Measurements from ENCODE around the gene EMX1.
"Not testable (repeated sequence)": the region's sequence is repeated elsewhere in the genome, so short reads cannot be mapped to it uniquely, and the experiment has no call there.

The EMX1 gene

DNA sequence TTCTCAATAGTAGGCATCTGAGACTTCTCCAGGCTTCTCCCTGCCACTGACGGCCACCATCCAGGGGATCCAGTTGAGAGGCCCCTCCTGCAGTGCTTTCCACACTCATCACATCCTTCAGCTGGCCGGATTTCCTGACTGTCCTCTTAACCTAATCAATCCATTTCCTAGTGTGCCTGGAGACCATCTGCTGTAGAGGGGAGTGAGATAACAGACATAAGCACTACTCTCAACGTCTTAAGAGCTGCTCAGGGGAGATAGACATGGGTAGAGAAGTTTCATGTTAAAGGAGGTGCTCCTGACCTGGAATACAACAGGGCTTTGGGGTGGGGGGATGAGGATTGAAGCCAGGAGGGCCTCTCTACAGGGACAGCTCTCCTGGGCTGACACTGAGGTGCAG lies 15.9 kb upstream of the EMX1 start:
- no peak for DNase-seq

GRCh38 chr2:72907369-72907768 lies 9.9 kb upstream of the EMX1 start:
- DNase-seq, result not testable (repeated sequence)

DNA sequence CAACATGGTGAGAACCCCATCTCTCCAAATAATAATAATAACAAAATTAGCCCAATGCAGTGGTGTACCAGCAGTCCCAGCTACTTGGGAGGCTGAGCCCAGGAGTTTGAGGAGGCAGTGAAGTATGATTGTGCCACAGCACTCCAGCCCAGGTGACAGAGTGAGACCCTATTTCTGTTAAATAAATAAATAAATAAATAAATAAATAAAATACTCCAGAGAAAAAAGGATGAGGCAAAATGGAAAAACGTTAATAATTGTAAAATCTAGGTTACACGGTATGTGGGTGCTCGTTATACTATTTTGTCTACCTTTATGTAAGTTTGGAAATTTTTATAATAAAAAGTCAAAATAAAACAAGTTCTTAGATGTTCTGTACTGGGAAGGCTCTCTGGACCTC lies 8.6 kb upstream of the EMX1 start:
- DNase-seq, result no peak

GRCh38 chr2:72911256-72911655 lies 6.1 kb upstream of the EMX1 start:
- DNase-seq, result no peak

- peak; percentile 22 for DNase-seq
Measured at GRCh38 chr2:72913486-72914205, 3.7 kb upstream of the EMX1 start.

DNA sequence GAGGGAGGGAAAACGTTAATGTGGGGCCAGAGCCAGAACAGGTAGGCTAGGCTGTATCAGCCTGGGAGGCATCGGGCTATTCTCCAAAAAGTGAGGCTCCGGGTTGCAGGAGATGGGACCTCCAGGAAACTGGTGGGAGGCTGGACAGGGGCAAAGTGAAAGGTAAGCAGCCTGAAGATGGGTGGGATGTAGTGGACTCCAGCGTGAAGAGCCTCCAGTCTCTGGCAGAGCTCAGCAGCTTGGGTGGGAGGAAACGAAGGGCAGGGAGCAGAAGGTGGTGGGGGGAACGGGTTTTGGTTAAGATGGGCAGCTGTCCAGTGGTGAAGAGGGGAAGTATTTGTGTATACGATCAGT lies 3.1 kb upstream of the EMX1 start:
- DNase-seq, result no peak

DNA sequence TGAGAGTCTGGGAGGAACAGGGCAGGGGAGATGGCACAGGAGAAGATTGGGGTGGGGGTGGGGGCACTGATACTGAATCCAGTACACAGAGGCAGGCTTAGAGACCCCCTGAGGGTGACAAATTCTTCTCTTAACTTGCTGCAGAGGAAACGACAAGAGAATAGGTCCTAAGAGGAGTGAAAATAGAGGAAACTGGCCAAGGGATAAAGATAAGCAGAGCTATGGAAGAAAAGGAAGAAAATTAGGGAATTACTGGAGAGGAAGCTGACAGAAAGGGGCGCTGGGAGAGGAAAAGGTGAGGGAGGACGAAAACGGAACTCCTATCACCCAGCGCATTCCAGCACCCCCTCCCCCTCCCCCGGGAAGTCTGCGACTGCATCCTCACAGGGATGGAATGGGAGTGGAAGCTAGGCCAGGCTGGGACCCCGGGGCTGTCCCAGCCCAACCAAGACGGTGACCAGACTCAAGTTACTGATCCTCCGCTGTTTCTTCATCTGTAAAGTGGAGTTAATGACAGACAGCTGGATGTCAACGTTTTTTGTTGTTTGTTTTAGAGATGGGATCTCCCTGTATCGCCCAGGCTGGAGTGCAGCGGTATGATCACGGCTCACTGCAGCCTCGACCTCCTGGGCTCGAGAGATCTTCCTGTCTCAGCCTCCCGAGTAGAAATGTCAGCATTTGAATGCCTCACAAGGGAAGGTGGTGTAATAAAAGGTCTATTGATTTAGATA lies 2.6 kb upstream of the EMX1 start:
- DNase-seq, result no peak

- DNase-seq, result no peak
Measured at GRCh38 chr2:72915320-72915906, 1.9 kb upstream of the EMX1 start.

DNA sequence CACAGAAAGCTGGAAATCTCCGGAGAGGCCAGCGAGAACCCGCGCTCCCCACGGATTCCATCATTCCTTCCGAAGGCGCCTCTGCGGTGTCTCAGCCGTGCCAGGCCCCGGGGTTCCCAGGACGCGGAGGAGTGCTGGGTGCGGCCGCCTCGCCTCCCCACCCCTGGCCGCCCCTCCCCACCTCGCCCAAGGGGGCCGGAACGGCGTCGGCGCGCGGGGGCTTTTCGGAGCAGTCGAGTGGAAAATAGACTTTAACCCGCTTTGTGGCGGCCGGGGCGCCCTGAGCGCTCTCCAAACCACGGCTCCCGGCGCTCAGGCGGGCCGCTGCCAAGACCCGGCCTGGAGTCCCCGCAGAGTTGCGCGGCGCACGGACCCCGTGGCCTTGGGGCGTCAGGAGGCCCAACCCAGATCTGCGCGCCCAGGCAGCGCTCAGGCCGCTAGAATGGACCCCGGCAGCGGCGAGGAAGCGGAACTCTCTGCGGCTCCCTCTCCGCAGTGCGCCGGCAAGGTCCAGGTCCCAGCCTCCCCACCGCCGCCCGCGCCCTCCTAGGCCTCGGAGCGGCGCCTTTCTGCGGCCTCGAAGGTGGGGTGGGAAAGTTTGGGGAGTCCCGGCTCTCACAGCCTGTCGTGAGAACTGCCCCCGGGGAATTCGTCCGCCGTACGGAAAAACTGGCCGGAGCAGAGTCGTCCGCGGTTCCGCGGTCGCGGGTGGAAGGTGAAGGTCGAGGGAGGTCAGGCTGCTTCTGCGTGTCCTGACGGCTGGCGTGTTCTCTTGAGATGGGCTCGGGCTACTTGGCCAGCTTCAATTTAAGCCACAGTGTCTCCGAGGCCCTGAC lies 1.2 kb upstream of the EMX1 start:
- peak; percentile 38 for DNase-seq

DNA sequence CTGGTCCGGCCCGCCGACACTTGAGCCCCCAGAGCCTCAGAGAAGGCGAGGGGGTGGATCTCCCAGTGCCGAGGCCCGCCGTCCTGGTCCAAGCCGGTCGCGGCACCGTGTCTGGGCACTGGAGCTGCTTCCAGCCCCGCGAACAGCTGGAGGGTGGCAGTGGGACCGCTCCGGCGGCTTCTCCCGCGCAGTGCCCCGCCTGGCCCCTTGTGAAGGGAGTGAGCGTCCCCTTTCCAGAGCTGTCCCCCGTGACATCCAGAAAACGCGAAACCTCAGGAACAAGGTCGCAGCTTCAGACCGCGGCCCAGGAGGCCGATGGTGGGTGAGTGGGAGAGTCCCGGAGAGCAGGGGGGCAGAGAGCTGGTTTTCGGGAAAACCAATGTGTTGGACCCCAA lies 579 bp upstream of the EMX1 start:
- DNase-seq, result peak; percentile 43

DNA sequence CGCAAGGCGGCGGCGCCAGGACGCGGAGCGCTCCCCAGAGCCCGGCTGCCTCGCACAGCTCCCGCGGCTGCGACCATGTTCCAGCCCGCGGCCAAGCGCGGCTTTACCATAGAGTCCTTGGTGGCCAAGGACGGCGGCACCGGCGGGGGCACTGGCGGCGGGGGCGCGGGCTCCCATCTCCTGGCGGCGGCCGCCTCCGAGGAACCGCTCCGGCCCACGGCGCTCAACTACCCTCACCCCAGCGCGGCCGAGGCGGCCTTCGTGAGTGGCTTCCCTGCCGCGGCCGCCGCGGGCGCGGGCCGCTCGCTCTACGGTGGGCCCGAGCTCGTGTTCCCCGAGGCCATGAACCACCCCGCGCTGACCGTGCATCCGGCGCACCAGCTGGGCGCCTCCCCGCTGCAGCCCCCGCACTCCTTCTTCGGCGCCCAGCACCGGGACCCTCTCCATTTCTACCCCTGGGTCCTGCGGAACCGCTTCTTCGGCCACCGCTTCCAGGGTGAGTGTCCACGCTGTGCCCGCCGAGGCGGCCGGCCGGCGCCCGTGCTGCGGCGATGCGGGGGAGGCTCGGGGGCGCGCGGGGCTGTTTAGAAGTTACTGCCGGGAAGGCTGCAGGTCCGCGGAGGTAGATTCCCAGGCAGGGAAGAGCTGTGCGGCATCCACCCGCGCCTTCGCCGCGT lies 696 bp downstream of the EMX1 start:
- DNase-seq, result no peak

DNA sequence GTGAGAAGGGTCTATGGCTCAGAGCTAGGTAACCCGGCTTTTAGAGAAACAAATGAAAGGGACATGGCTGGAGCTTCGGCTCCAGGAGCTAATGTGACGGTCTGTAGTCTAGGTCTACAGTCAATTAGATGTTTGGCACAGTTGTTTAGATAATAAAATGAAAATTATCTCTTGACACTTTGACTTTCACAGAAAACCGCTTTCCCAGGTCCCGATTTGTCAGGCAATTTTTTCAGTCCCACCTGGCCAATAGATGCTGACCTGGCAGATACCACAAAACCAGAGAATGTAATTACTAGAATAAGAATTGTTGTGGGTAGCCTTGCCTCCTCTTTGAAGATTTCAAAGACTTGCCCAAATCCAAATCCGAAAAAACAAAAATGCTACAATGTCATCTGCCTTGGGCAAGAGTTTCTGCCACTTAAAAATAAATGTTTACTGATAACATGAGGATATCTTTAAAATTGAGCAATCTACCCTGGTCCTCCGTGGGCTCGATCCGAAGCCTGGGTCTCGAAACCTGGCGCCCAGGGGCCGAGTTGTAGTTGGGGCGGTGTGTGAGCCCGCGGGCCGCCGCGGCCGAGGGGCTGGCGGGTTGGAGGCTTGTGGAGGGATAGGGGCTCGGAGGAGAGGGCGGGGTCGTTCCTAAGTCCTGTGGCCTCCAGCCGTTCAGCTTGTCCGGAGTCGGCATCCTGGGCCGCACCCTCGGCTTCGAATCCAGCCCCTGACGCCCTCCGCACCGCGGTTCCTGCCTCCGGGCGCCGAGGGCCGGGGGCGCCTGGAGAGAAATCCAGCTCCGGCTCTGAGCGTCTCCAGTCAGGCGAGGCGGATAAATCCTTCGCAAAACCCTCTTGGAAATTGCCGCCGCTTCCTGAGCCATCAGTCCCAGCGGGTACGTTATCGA lies 2.3 kb downstream of the EMX1 start:
- DNase-seq, result no peak

GRCh38 chr2:72920318-72921087 lies 3.2 kb downstream of the EMX1 start:
- no peak for DNase-seq

DNA sequence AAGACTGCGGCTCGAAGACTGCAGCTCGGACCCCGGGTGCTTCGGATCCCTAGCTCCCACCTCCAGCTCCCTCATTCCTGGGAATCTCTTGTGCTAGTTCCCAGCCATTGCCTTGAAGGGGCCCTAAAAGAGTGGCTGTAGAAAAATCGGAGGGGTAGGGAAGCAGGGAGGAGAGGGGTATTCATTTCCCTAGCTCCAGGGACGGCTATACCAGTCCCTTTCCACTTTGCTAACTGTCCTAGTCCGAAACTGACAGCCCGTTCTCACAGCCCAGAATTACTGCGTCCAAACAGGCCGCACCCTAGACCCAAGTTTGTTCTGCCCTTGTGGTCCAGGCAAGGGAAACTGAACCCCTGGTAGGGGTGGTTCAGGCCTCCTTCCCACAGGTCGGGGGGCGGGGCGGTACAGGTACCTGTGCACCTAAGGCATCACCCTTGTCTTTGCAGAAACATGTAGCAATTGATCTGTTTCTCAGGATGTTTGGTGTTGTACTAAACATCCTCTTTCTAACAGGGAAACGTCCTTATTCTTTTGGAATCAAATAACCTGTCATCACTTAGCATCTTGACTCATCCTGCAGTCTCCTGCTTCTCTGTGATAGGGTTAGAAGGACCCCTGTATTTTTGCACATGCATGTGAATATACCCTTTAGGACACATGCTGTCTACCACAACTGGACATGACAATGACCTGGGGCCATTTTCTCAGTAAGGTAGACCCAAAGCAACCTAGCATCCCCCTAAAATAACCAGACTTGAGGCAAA lies 4.0 kb downstream of the EMX1 start:
- no peak for DNase-seq

- DNase-seq, result no peak
Measured at GRCh38 chr2:72921853-72922252, 4.5 kb downstream of the EMX1 start.

DNA sequence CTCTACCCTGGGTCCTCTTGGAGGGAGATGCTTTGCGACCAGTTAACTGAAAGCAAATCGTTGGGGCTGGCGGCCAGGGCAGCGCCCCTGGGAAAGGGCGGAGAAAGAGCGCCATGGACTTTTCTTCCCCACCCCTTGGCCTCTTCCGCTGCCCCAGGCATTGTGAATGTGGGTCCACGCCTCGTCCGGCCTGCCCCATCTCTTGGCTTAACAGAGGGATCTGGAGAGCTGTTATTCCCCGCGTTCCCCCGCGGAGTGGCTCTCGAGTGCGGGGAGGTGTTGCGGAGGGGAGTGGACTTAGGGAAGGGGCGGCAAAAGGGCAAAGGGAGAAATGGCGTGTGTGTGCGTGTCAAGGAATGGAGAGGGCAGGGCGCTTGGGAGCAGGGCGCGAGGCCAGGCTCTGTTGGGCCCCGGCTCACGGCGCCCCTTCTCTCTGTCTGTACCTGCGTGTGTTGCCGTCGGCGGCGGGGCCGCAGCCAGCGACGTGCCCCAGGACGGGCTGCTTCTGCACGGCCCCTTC lies 6.6 kb downstream of the EMX1 start:
- DNase-seq, result no peak

DNA sequence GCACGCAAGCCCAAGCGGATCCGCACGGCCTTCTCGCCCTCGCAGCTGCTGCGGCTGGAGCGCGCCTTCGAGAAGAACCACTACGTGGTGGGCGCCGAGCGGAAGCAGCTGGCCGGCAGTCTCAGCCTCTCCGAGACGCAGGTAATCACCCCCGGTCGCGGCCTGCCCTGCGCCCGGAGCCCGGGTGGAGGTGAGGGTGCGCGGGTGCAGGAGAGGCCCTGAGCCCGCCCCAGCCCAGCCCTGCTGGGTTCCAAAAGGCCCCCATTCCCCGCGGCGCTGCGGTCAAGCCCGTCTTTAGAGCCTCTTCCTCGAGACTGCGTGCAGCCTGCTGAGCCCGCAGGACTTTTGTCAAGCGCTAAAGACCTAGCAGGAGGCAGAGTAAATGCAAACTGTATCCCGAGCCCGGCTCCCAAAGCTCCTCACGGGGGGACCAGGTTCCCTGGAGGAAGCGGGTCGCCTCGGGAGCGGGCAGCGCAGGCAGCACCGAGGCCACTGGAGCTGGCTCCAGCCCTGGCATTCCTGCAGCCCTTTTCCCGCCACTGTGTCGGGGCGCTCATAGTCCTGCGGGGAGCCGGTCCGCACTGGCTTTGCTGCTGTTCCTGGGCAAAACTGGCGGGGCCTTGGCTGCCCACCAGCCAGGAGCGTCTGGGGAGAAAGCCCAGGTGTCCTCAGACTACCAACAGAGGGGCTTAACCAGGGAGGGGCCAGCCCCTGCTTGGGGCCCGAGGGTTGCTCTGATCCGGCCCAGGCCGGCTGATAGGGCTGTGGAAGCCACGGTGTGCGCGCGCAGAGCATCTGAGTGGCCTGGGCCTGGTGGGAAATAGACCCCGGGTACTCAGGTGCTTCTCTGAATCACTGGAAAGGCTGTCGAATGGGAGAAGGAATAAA lies 7.3 kb downstream of the EMX1 start:
- no peak for DNase-seq

- no peak for DNase-seq
Measured at GRCh38 chr2:72925328-72925943, 8.1 kb downstream of the EMX1 start.
